ENCODE data around the gene CHST11. TPM values are rescaled to one million over a fixed set of nuclear protein-coding genes. Genes with fewer than 3 reads are reported as not detected.

The CHST11 gene
- polyA plus RNA-seq, 1 donor (not counting 4 experiments of a cell fraction or from before 2014, with no cell fraction given): 11.9 TPM

GRCh38 chr12:104546575-104546974 is 89.8 kb downstream of the CHST11 start:
- peaks cover 2% of the 10 kb centered on the region for H4K20me1 ChIP-seq (ENCODE audit: control insufficient read depth, extremely low read depth, insufficient read depth, low read length)
- no peaks in the 10 kb centered on the region for H3K36me3 ChIP-seq (ENCODE audit: control insufficient read depth in 2 of 2, extremely low read depth in 1 of 2, insufficient read depth in 2 of 2, low read length in 2 of 2)
- TF ChIP-seq EZH2 (IDR thresholded peaks at IDR 0.05; ENCODE audit: low read length): no peak
- TF ChIP-seq CTCF (optimal IDR thresholded peaks at IDR 0.05 in 1 of 3, IDR thresholded peaks at IDR 0.05 in 1 of 3, conservative IDR thresholded peaks at IDR 0.05 in 1 of 3; ENCODE audit: extremely low read depth in 1 of 3, insufficient read depth in 2 of 3, low read length in 3 of 3): no peak
- peaks cover 19% of the 10 kb centered on the region for H3K79me2 ChIP-seq (ENCODE audit: control insufficient read depth, insufficient read depth, low read length)
- H3K4me2 ChIP-seq (ENCODE audit: control insufficient read depth, extremely low read depth, insufficient read depth, low read depth, low read length): peak overlapping the region; percentile 80
- peak overlapping the region in 2 of 3 experiments; percentile 33 to 43 for H3K4me3 ChIP-seq (ENCODE audit: control insufficient read depth in 2 of 3, extremely low read depth in 1 of 3, insufficient read depth in 2 of 3, low read depth in 1 of 3, low read length in 3 of 3)
- no peaks in the 10 kb centered on the region for H3K27me3 ChIP-seq (ENCODE audit: control insufficient read depth, extremely low read depth, insufficient read depth, low read length)
- no peaks in the 10 kb centered on the region for H3K9me1 ChIP-seq (ENCODE audit: control insufficient read depth, extremely low read depth, insufficient read depth, low read length)
- no peak overlapping the region for H3K27ac ChIP-seq (ENCODE audit: control insufficient read depth, insufficient read depth, low read length)
- no peak overlapping the region for H2AFZ ChIP-seq (ENCODE audit: control insufficient read depth, low read length)
- FAIRE-seq (peak; percentile 84), DNase-seq (ENCODE audit: low read depth, low spot score) (peak; percentile 62)
- no peak overlapping the region for H3K9ac ChIP-seq (ENCODE audit: control insufficient read depth, extremely low read depth, insufficient read depth, low read length)
- H3K4me1 ChIP-seq (ENCODE audit: control insufficient read depth, extremely low read depth, insufficient read depth, low read length): peaks cover 22% of the 10 kb centered on the region
- no peaks in the 10 kb centered on the region for H3K9me3 ChIP-seq (ENCODE audit: control insufficient read depth, low read depth, low read length)
- dilution Hi-C loops (cut with MboI; ENCODE audit: extremely low pct_ligation_motif_present, low sequenced_read_pairs): no loop called here

- Histone ChIP-seq H3K27ac (ENCODE audit: control insufficient read depth, insufficient read depth, low read length) (peak overlapping the region; percentile 17), H3K36me3 (ENCODE audit: control insufficient read depth in 2 of 2, extremely low read depth in 1 of 2, insufficient read depth in 2 of 2, low read length in 2 of 2) (no peaks in the 10 kb centered on the region), H3K4me2 (ENCODE audit: control insufficient read depth, extremely low read depth, insufficient read depth, low read depth, low read length) (peak overlapping the region; percentile 80), H4K20me1 (ENCODE audit: control insufficient read depth, extremely low read depth, insufficient read depth, low read length) (peaks cover 2% of the 10 kb centered on the region), H2AFZ (ENCODE audit: control insufficient read depth, low read length) (peak overlapping the region; percentile 42), H3K9me1 (ENCODE audit: control insufficient read depth, extremely low read depth, insufficient read depth, low read length) (no peaks in the 10 kb centered on the region), H3K79me2 (ENCODE audit: control insufficient read depth, insufficient read depth, low read length) (peaks cover 20% of the 10 kb centered on the region), H3K4me3 (ENCODE audit: control insufficient read depth in 2 of 3, extremely low read depth in 1 of 3, insufficient read depth in 2 of 3, low read depth in 1 of 3, low read length in 3 of 3) (peak overlapping the region in 2 of 3 experiments; percentile 33 to 43), H3K4me1 (ENCODE audit: control insufficient read depth, extremely low read depth, insufficient read depth, low read length) (peaks cover 22% of the 10 kb centered on the region), H3K9ac (ENCODE audit: control insufficient read depth, extremely low read depth, insufficient read depth, low read length) (no peak overlapping the region), H3K27me3 (ENCODE audit: control insufficient read depth, extremely low read depth, insufficient read depth, low read length) (no peaks in the 10 kb centered on the region), H3K9me3 (ENCODE audit: control insufficient read depth, low read depth, low read length) (no peaks in the 10 kb centered on the region)
- TF ChIP-seq CTCF (optimal IDR thresholded peaks at IDR 0.05 in 1 of 3, IDR thresholded peaks at IDR 0.05 in 1 of 3, conservative IDR thresholded peaks at IDR 0.05 in 1 of 3; ENCODE audit: extremely low read depth in 1 of 3, insufficient read depth in 2 of 3, low read length in 3 of 3) (no peak), EZH2 (IDR thresholded peaks at IDR 0.05; ENCODE audit: low read length) (no peak)
- FAIRE-seq (peak; percentile 68), DNase-seq (ENCODE audit: low read depth, low spot score) (no peak)
- dilution Hi-C loops (cut with MboI; ENCODE audit: extremely low pct_ligation_motif_present, low sequenced_read_pairs): no loop called here
Observed at GRCh38 chr12:104547235-104547634, 90.5 kb downstream of the CHST11 start.
